ENCODE results near the gene FBXL16. TPM values are rescaled to one million over a fixed set of nuclear protein-coding genes. Genes with fewer than 3 reads are reported as not detected.
A peak's percentile ranks its signal among the peaks of the same experiment; 100 is the strongest.

FBXL16 gene
- total RNA-seq, 4 donors from 2014 or later, result 0.42 to 1.2 (median 0.51) TPM

GRCh38 chr16:666572-666971 is 39.0 kb downstream of the FBXL16 start:
- 92% methylated on average over 2 of the region's 13 CpGs for WGBS
- Histone ChIP-seq H3K9me3 (no peaks in the 10 kb centered on the region), H3K4me3 (no peak overlapping the region), H3K36me3 (peaks cover 21 to 29% (median 26%) of the 10 kb centered on the region in 4 donors), H3K4me1 (peaks cover 16 to 33% (median 27%) of the 10 kb centered on the region in 4 donors), H3K27me3 (no peaks in the 10 kb centered on the region), H3K27ac (replicated peaks in 1 of 4) (no peak overlapping the region)
- no peak for DNase-seq (ENCODE audit: extremely low spot score)
- TF ChIP-seq, protein P1, sequence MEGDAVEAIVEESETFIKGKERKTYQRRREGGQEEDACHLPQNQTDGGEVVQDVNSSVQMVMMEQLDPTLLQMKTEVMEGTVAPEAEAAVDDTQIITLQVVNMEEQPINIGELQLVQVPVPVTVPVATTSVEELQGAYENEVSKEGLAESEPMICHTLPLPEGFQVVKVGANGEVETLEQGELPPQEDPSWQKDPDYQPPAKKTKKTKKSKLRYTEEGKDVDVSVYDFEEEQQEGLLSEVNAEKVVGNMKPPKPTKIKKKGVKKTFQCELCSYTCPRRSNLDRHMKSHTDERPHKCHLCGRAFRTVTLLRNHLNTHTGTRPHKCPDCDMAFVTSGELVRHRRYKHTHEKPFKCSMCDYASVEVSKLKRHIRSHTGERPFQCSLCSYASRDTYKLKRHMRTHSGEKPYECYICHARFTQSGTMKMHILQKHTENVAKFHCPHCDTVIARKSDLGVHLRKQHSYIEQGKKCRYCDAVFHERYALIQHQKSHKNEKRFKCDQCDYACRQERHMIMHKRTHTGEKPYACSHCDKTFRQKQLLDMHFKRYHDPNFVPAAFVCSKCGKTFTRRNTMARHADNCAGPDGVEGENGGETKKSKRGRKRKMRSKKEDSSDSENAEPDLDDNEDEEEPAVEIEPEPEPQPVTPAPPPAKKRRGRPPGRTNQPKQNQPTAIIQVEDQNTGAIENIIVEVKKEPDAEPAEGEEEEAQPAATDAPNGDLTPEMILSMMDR (IDR thresholded peaks at IDR 0.05), result no peak
- TF ChIP-seq POLR2A (IDR thresholded peaks at IDR 0.05; ENCODE audit: low read depth) (no peak), POLR2AphosphoS5 (IDR thresholded peaks at IDR 0.05) (no peak), EP300 (IDR thresholded peaks at IDR 0.05) (no peak)
- intact Hi-C loops (cut with DNase I), result no loop called here

GRCh38 chr16:662597-662996 is 43.0 kb downstream of the FBXL16 start:
- WGBS, result 91% methylated on average over 16 of the region's 21 CpGs
- Histone ChIP-seq H3K36me3 (peaks cover 0 to 16% (median 12%) of the 10 kb centered on the region in 4 donors), H3K4me1 (peaks cover 15 to 32% (median 27%) of the 10 kb centered on the region in 4 donors), H3K27me3 (no peaks in the 10 kb centered on the region), H3K9me3 (no peaks in the 10 kb centered on the region), H3K4me3 (no peak overlapping the region), H3K27ac (replicated peaks in 1 of 4) (no peak overlapping the region)
- DNase-seq (ENCODE audit: extremely low spot score), result no peak
- intact Hi-C loops (cut with DNase I), result loop anchor here (5.0 kb wide), 1 partner anchor 85 kb away; no protein-coding TSS in a partner anchor
- TF ChIP-seq POLR2A (IDR thresholded peaks at IDR 0.05; ENCODE audit: low read depth), result no peak
- no peak for TF ChIP-seq POLR2AphosphoS5 (IDR thresholded peaks at IDR 0.05)
- TF ChIP-seq, protein P1 (IDR thresholded peaks at IDR 0.05), result no peak
- no peak for TF ChIP-seq EP300 (IDR thresholded peaks at IDR 0.05)

DNA sequence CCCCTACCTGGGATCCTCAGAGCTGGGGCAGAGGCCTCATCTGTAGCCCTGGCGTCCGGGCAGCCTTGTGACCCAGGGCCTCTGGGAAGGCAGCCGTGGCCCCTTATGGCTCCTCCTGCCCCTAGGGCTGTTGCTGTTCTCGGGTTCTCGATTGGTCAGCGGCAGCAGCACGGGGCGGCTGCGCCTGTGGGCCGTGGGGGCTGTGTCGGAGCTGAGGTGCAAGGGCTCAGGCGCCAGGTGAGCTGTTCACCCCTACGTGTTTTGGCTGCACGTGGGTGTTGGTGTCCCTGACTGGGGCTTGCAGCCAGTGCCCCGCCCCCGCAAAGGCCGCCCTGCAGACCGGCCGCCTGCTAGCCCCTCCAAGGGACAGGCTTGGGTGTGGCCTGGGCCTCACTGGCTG is 43.5 kb downstream of the FBXL16 start:
- TF ChIP-seq POLR2A (IDR thresholded peaks at IDR 0.05; ENCODE audit: low read depth) (no peak), POLR2AphosphoS5 (IDR thresholded peaks at IDR 0.05) (no peak), EP300 (IDR thresholded peaks at IDR 0.05) (no peak)
- TF ChIP-seq, protein P1 (IDR thresholded peaks at IDR 0.05), result no peak
- Histone ChIP-seq H3K9me3 (no peaks in the 10 kb centered on the region), H3K27me3 (no peaks in the 10 kb centered on the region), H3K36me3 (peaks cover 0 to 21% (median 15%) of the 10 kb centered on the region in 4 donors), H3K4me3 (no peak overlapping the region), H3K27ac (replicated peaks in 1 of 4) (no peak overlapping the region), H3K4me1 (peaks cover 10 to 27% (median 22%) of the 10 kb centered on the region in 4 donors)
- 88% methylated on average over 16 of the region's 19 CpGs for WGBS
- intact Hi-C loops (cut with DNase I), result loop anchor here (5.0 kb wide), 1 partner anchor 85 kb away; no protein-coding TSS in a partner anchor
- no peak for DNase-seq (ENCODE audit: extremely low spot score)

GRCh38 chr16:661184-661821 is 44.3 kb downstream of the FBXL16 start:
- TF ChIP-seq EP300 (IDR thresholded peaks at IDR 0.05) (no peak), POLR2A (IDR thresholded peaks at IDR 0.05; ENCODE audit: low read depth) (no peak), POLR2AphosphoS5 (IDR thresholded peaks at IDR 0.05) (no peak)
- TF ChIP-seq, protein P1 (IDR thresholded peaks at IDR 0.05), result peak in 1 of 3 experiments; percentile 6
- no peaks in the 10 kb centered on the region for H3K9me3 ChIP-seq
- 16% methylated on average over 15 of the region's 35 CpGs for WGBS
- H3K27me3 ChIP-seq, result no peaks in the 10 kb centered on the region
- H3K4me1 ChIP-seq, result peaks cover 10 to 25% (median 20%) of the 10 kb centered on the region in 4 donors
- intact Hi-C loops (cut with DNase I), result loop anchor here (5.0 kb wide), 1 partner anchor 84 kb away; no protein-coding TSS in a partner anchor
- peak overlapping the region; percentile 40 to 49 (median 46) for H3K4me3 ChIP-seq
- peak overlapping the region; percentile 81 to 85 (median 82) for H3K27ac ChIP-seq (replicated peaks in 1 of 4)
- peaks cover 0 to 29% (median 21%) of the 10 kb centered on the region in 4 donors for H3K36me3 ChIP-seq
- DNase-seq (ENCODE audit: extremely low spot score), result no peak
